ENCODE measurements around the gene FAM181A. TPM values are rescaled to one million over a fixed set of nuclear protein-coding genes. Genes with fewer than 3 reads are reported as not detected.
A peak's percentile ranks its signal among the peaks of the same experiment; 100 is the strongest.

Gene FAM181A
- total and polyA plus RNA-seq, 10 of the 15 experiments (the other 5 are each of a cell fraction or from before 2014, with no cell fraction given) = not detected

DNA sequence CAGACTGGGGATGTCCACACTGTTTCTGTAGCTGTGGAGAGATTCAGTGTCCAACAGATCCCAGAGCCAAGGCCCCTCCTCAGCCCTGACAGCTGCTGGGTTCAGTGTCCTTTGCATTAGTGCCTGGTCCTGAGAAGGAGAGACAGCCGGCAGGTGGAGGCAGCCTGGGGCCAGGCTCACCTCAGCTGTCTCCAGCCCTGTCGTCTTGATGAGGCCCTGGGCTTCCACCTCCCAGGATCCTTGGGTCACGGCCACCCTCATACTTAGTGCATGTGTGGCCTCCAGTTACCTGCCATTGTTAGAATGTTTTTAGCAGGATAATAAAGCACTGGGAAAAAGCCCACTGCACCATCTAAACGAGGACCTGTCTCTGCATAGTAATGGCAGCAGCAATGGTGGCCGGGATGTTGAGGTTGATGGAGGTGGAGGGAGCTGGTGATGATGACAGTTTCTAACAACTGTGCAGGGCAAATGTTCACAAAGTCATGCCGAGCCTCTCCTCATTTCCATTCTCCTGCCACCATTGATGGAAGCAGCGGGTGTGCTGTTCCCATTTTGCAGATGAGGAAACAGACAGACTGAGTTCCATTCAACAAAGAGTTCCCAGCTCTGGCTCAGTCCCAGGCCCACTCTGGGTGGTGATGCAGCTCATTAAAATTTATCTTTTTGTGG lies 31.6 kb downstream of the FAM181A start:
- peaks cover 95% of the 10 kb centered on the region for H3K4me1 ChIP-seq (ENCODE audit: control insufficient read depth, insufficient read depth, low read length)
- H3K4me2 ChIP-seq (ENCODE audit: control insufficient read depth, insufficient read depth) = peak overlapping the region; percentile 78
- peak overlapping the region; percentile 11; the same call in 1 of the 2 replicates for H3K4me3 ChIP-seq
- no peaks in the 10 kb centered on the region for H4K20me1 ChIP-seq (ENCODE audit: control insufficient read depth, insufficient read depth)
- no peaks in the 10 kb centered on the region for H3K36me3 ChIP-seq (ENCODE audit: control insufficient read depth in 2 of 2, insufficient read depth in 2 of 2, low read length in 1 of 2)
- RAD21 ChIA-PET (ENCODE audit: unreplicated experiment) = interaction anchor here (0.6 to 15.3 kb wide), 8 partner anchors 16 to 738 kb away, joined by 3 to 324 read pairs (median 4); partner anchors contain the start of gene ASB2
- TF ChIP-seq SMARCA5 (IDR thresholded peaks at IDR 0.05) (peak; percentile 51; the same call in 1 of the 2 replicates), ZBTB33 (IDR thresholded peaks at IDR 0.05) (0 out of 2 replicates have a peak, but pooled peaks have one; percentile 5), POLR2A (IDR thresholded peaks at IDR 0.05; ENCODE audit: low read depth, low read length) (peak; percentile 70), BCLAF1 (IDR thresholded peaks at IDR 0.05) (peak; percentile 19; the same call in 1 of the 2 replicates), POLR2AphosphoS5 (IDR thresholded peaks at IDR 0.05; ENCODE audit: low read length) (peak; percentile 4), SMAD5 (IDR thresholded peaks at IDR 0.05; ENCODE audit: low read depth) (0 out of 2 replicates have a peak, but pooled peaks have one; percentile 9), SPI1 (IDR thresholded peaks at IDR 0.05; ENCODE audit: borderline replicate concordance, insufficient read depth, low read depth, low read length) (0 out of 2 replicates have a peak, but pooled peaks have one; percentile 49), TCF3 (IDR thresholded peaks at IDR 0.05; ENCODE audit: borderline replicate concordance, insufficient read depth, low read depth, low read length) (0 out of 2 replicates have a peak, but pooled peaks have one; percentile 2), GATAD2B (conservative IDR thresholded peaks at IDR 0.05; ENCODE audit: low read depth) (no peak)
- TF ChIP-seq, protein P1, sequence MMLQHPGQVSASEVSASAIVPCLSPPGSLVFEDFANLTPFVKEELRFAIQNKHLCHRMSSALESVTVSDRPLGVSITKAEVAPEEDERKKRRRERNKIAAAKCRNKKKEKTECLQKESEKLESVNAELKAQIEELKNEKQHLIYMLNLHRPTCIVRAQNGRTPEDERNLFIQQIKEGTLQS (IDR thresholded peaks at IDR 0.05; ENCODE audit: borderline replicate concordance, extremely low read depth, low read depth, low read length) = no peak
- SMC1A ChIA-PET (ENCODE audit: uncharacterized antibody, unreplicated experiment) = interaction anchor here (1.1 to 19.5 kb wide), 5 partner anchors 12 to 41 kb away, joined by 3 to 409 read pairs (median 42); partner anchors contain the start of gene ASB2
- H3K27me3 ChIP-seq (replicated peaks in 1 of 2; ENCODE audit: control insufficient read depth in 2 of 2, insufficient read depth in 2 of 2, low read length in 1 of 2) = no peaks in the 10 kb centered on the region
- no peak for FAIRE-seq
- DNase-seq (ENCODE audit: low read depth, low spot score) = no peak
- intact Hi-C loops (cut with micrococcal nuclease; ENCODE audit: unreplicated experiment) = loop anchor here (1.0 to 5.0 kb wide), 5 partner anchors 9 to 44 kb away; partner anchors contain the start of gene ASB2
- no peak for ATAC-seq
- in situ Hi-C loops (cut with MboI) = loop anchor here (25.0 kb wide), 2 partner anchors 1196 to 1704 kb away; no protein-coding TSS in a partner anchor
- POLR2A ChIA-PET = interaction anchor here (0.8 to 7.8 kb wide), 9 partner anchors 11 to 41 kb away, joined by 3 to 128 read pairs (median 6); partner anchors contain the start of gene ASB2
- 36% methylated on average over 7 of the region's 7 CpGs for WGBS (ENCODE audit: insufficient coverage, insufficient replicate concordance, low lambda C conversion rate, missing lambda C conversion rate)
- no peak overlapping the region for H2AFZ ChIP-seq (ENCODE audit: control insufficient read depth, low read depth, low read length)
- CTCF ChIA-PET = interaction anchor here (0.9 to 6.6 kb wide), 7 partner anchors 10 to 174 kb away, joined by 3 to 73 read pairs (median 14); no protein-coding TSS in a partner anchor
- H3K9me3 ChIP-seq (replicated peaks; ENCODE audit: control insufficient read depth, insufficient read depth, low read length) = no peaks in the 10 kb centered on the region
- H3K79me2 ChIP-seq (ENCODE audit: control insufficient read depth, insufficient read depth, low read length) = no peaks in the 10 kb centered on the region; the same call in 1 of the 2 replicates
- peak overlapping the region; percentile 57 for H3K9ac ChIP-seq (ENCODE audit: control insufficient read depth, insufficient read depth, low read length)
- TSS peak; percentile 80 for BruUV-seq (replicated peaks)
- peak overlapping the region; percentile 90 for H3K27ac ChIP-seq (ENCODE audit: control insufficient read depth, insufficient read depth)
